ENCODE results near the gene HMGN3.

The HMGN3 gene

GRCh38 chr6:79232696-79233462, 1.6 kb downstream of the HMGN3 start:
- no peak for DNase-seq (ENCODE audit: low read depth in 2 of 2)

DNA sequence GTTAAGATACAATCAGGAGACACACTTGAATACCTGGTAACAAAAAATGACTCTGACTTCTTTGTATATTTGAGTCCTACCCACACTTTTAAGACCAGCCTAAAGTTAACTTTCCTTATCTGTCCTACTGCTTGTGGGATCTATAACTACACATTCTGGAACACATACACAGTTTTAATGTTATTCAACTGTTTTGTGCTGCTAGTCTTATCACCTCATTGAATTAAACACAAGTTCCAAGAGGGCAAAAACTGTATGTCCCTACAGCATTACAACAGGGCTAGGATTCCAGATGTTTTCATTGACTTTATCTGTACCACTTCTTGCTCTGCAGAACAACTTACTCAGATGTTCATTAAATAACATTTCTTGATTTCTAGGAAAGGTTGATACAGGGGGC, 2.8 kb downstream of the HMGN3 start:
- no peak for DNase-seq (ENCODE audit: low read depth in 2 of 2)

GRCh38 chr6:79231101-79231500, 3.4 kb downstream of the HMGN3 start:
- no peak for DNase-seq (ENCODE audit: low read depth in 2 of 2)

DNA sequence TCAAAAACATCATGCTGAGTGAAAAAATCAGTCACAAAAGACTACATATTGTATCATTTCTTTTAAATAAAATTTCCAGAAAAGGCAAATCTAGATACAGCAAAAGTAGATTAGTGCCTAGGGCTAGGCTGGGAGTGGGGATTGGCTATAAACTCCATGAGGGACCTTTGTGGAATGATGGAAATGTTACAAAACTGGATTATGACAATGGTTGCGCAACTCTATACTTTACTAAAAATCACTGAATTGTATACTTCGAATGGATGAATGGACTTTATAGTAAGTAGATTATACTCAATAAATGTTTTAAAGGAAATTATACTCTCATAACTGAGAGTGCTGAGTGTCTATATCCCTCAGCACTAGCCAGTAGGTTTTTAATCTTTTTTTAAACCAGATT, 4.3 kb downstream of the HMGN3 start:
- DNase-seq (ENCODE audit: low read depth in 2 of 2), result no peak

DNA sequence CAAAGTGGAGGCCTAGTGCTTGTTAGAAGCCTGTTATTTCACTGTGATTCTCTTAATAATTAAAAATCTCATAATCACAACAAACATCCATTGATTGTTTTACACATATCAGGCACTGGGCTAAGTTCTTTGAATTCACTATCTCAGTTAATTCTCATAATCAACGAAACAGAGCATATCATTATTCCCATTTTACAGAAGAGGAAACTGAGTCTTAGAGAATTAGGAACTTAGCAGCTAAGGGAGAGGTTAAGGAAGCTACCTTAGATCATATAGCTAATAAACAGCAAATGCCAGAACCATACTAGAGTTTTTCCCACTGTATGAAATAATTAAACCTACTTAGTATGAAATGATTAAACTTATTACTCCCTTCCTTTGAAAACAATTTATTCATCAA, 7.0 kb downstream of the HMGN3 start:
- DNase-seq (ENCODE audit: low read depth in 2 of 2), result no peak

GRCh38 chr6:79226660-79227059, 7.8 kb downstream of the HMGN3 start:
- DNase-seq (ENCODE audit: low read depth in 2 of 2), result no peak

GRCh38 chr6:79225717-79226599, 8.5 kb downstream of the HMGN3 start:
- no peak for DNase-seq (ENCODE audit: low read depth in 2 of 2)

- DNase-seq (ENCODE audit: low read depth in 2 of 2), result no peak
These were observed 10.7 kb downstream of the HMGN3 start for GRCh38 chr6:79223611-79224404.

DNA sequence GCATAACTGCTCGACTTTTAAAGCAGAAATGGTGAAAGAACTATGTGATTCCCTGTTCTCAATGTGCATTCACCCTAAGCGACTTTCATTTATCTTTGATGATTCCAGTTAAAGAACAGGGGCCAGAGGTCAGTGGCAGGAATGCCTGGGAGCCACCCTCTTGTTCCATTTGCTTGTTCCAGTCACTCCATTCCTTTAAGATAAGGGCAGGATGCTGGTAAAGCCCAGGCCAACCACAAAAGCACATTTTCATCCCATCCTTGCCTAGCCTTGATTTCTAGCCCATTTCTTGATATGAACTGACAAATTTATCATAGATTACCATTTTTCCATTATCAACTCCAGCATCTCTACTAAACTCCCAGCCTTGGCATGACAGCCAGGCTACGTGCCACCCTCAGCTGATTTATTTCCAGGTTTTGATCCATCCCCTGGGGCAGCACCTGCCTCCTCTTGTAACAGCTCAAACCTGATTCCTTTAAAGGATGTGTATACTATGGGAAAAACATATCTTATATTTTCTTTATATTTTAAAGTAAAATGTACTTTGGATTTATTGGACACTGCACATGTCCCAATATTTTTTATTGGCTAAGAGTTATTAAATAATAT, 19.2 kb downstream of the HMGN3 start:
- DNase-seq (ENCODE audit: low read depth in 2 of 2), result no peak

GRCh38 chr6:79212859-79213258, 21.6 kb downstream of the HMGN3 start:
- DNase-seq (ENCODE audit: low read depth in 2 of 2), result no peak

- no peak for DNase-seq (ENCODE audit: low read depth in 2 of 2)
These were observed 25.7 kb downstream of the HMGN3 start for GRCh38 chr6:79208816-79209215.

- no peak for DNase-seq (ENCODE audit: low read depth in 2 of 2)
These were observed 30.7 kb downstream of the HMGN3 start for GRCh38 chr6:79203753-79204253.

GRCh38 chr6:79202556-79202955, 31.9 kb downstream of the HMGN3 start:
- DNase-seq (ENCODE audit: low read depth in 2 of 2), result no peak

DNA sequence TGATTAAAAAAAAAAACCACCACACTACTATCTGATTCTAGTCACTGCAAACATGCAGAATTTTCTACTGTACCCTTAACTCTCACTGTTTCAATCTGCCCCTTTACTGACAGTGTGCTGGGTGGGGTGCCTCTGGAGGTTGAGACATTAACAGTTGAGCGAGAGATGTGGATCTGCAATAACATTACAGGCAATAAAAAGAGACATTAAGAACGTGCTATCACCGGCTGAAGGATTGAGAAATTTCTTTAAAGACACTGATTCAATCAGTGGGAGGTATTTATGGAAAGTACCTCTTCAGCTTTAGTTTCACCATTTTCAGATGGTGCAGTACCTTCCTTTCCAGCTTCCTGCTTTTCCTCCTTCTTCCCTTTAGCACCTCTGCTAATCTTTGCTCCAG, 32.5 kb downstream of the HMGN3 start:
- no peak for DNase-seq (ENCODE audit: low read depth in 2 of 2)

DNA sequence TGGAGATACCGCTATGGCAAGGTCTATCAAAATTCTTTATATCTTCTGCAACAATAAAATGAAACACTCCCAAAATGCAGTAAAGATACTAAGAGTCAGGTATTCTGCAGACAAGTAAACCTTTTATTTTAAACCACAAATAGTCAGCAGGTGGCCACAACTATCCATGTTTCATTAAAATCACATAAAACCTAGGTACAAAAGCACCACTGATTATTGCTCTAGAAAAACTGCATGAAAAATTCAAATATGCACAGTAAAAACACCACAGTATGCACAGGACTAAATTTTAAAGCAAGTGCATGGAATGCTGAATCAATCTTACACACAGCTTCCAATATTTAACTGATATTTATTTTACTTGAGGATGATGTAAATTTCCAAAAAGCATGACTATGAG, 33.3 kb downstream of the HMGN3 start:
- DNase-seq (ENCODE audit: low read depth in 2 of 2), result no peak

DNA sequence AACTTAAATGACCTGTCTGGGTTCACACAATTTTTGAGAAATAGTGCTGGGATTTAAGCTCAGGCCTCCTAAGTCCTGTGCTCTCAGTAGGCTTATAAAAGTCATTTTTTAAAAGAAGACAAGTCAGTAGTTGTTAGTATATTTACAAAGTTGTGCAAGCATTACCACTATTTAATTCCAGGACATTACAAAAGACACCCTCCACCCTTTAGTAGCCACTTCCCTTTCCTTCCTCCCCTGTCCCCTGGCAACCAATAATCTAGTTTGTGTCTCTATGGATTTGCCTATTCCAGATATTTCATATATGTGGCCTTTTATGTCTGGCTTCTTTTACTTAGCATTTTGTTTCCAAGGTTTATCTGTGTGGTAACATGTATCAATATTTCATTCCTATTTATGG, 37.6 kb downstream of the HMGN3 start:
- DNase-seq (ENCODE audit: low read depth in 2 of 2), result no peak

DNA sequence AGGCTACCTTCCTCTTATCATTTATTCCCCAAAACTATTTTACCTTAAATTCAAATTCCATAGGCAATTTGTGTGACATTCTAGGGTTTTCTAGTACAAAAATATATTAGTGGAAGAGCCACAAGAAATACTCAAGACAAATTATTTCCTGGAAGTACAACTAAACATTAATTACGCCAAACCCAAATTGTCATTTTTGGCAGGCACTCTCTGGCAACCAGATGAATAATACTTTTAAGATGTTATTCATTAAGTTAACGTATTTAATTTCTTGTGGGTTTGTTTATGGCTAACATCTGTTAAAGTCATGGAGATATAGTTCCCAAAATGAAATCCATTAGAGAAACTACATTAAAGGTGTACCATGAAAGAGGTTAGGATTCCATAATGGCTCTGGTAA, 40.5 kb downstream of the HMGN3 start:
- no peak for DNase-seq (ENCODE audit: low read depth in 2 of 2)

DNA sequence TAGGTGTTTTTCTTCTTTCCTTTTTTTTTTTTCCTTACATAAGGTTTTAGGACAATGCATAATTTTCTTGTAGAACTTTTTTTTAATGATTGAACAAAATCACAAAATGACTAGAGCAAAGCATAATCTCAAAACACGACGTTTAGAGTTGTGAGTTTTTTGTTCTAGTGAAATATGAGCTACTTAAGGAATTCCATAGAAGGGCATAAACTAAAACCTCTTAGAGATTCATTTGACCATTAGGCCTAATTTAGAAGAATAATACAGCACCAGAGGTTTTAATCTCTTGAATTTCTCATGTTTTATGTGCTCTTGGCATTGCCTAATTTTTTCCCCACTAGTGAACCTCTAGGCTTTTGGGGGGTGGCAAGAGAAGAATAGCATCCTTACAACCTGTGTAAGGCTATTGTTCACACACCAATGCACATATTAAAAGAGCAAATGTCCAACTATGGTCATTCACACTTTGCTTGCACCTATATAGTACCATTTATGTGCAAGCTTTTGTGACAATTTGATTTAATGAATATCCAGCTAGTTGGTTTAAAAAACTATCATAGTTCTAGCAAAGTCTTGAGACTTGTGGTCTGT, 44.6 kb downstream of the HMGN3 start:
- DNase-seq (ENCODE audit: low read depth in 2 of 2), result no peak

GRCh38 chr6:79188885-79189480, 45.5 kb downstream of the HMGN3 start:
- no peak for DNase-seq (ENCODE audit: low read depth in 2 of 2)

GRCh38 chr6:79188107-79188506, 46.4 kb downstream of the HMGN3 start:
- DNase-seq (ENCODE audit: low read depth in 2 of 2), result no peak

DNA sequence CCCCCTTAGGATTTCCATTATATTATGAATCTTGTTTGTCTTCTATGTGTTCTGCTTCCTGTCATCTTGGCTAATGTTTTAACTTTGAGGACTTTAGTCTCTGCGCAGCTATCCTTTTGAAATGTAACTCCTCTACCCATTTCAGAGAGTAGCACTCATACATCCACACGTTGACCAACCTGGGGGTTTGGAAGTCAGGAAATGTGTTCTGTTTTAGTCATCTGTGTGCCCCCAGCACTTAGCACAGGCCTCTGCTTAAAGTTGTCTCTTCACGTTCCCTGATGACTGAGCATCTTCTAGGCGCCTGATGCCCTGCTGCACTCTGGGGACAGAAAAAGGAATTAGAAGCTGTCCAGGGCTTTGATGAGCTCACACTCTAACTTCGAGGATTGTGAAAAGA, 47.9 kb downstream of the HMGN3 start:
- DNase-seq (ENCODE audit: low read depth in 2 of 2), result no peak
